B cell (primary cell): ENCODE measurements around the gene TMEM238. TPM values are rescaled to one million over a fixed set of nuclear protein-coding genes. Genes with fewer than 3 reads are reported as not detected.

Source experiments
- ATAC-seq: fragments of 200-7000 bp; cut with Tn5 transposase; one replicate; pipeline ENCODE4 v1.10.0; 2021; ENCODE audit warnings: low read depth, mild to moderate bottlenecking, moderate number of reproducible peaks, moderate library complexity
- CTCF ChIA-PET: fragments of 350-600 bp; sonication (Branson Sonifier 250); formaldehyde crosslinking; loops from one replicate; lab custom pipeline; 2021; ENCODE audit warnings: antibody characterized with exemption, inconsistent platforms; lab: Charles Lee
- POLR2A ChIA-PET: fragments of 350-600 bp; sonication (Branson Sonifier 250); formaldehyde crosslinking; loops from one replicate; lab custom pipeline; 2021; ENCODE audit warnings: antibody characterized with exemption; lab: Charles Lee
- DNase-seq: peaks from one replicate; pipeline ENCODE4 v3.0.0; 2013
- H2AFZ ChIP-seq: 2 replicates; pipeline ENCODE4 v1.6.1; 2012; ENCODE audit warnings: mild to moderate bottlenecking, low read depth, low read length; ENCODE audit not compliant: insufficient read depth, poor library complexity, severe bottlenecking
- H3K27ac ChIP-seq, 2 donors: 1 replicate in 1 of 2; 2 replicates in 1 of 2; pipeline ENCODE4 v1.5.1; 2012 to 2013; ENCODE audit warnings: low read length in 2 of 2, mild to moderate bottlenecking in 2 of 2, moderate library complexity in 1 of 2
- H3K27me3 ChIP-seq, 4 experiments: fragments of 200-600 bp in 1 of 4; sonication (generic) in 1 of 4; replicated peaks in 1 of 4; 1 replicate in 2 of 4; 2 replicates in 2 of 4; pipeline versions ENCODE4 v1.6.1 to v1.7.0; 2013 to 2016; ENCODE audit warnings: low read length in 3 of 4, mild to moderate bottlenecking in 2 of 4, mixed read lengths in 1 of 4, moderate library complexity in 1 of 4; ENCODE audit not compliant: insufficient read depth in 4 of 4, control insufficient read depth in 3 of 4; ENCODE audit errors: control extremely low read depth in 1 of 4
- H3K36me3 ChIP-seq, 2 experiments: replicated peaks in 1 of 2; 1 replicate in 1 of 2; 2 replicates in 1 of 2; pipeline versions ENCODE4 v1.6.1 to v1.7.1; 2013; ENCODE audit warnings: low read length in 1 of 2; ENCODE audit not compliant: insufficient read depth in 2 of 2, control insufficient read depth in 1 of 2; ENCODE audit errors: control extremely low read depth in 1 of 2, extremely low read depth in 1 of 2
- H3K4me1 ChIP-seq, 2 donors: fragments of 200-600 bp in 1 of 2; sonication (generic) in 1 of 2; 1 replicate in 1 of 2; 2 replicates in 1 of 2; pipeline versions ENCODE4 v1.5.1 to v1.6.1; 2013 to 2017; ENCODE audit warnings: low read length in 2 of 2; ENCODE audit not compliant: control insufficient read depth in 2 of 2, insufficient read depth in 2 of 2
- H3K4me2 ChIP-seq: replicated peaks from 2 replicates; pipeline ENCODE3; 2012; ENCODE audit warnings: mild to moderate bottlenecking, low read depth, low read length; ENCODE audit not compliant: poor library complexity, severe bottlenecking
- H3K4me3 ChIP-seq, 5 experiments: fragments of 200-600 bp in 1 of 5; sonication (generic) in 1 of 5; 1 replicate in 3 of 5; 2 replicates in 2 of 5; pipeline versions ENCODE4 v1.5.1 to v1.7.0; 2011 to 2016; ENCODE audit warnings: low read length in 4 of 5, mild to moderate bottlenecking in 4 of 5, low read depth in 2 of 5, control low read depth in 1 of 5, moderate library complexity in 1 of 5; ENCODE audit not compliant: insufficient read depth in 1 of 5; ENCODE audit errors: control extremely low read depth in 1 of 5, extremely low read depth in 1 of 5
- H3K79me2 ChIP-seq: fragments of 200-600 bp; sonication (generic); one replicate; pipeline ENCODE4 v1.6.0; 2016; ENCODE audit warnings: low read length; ENCODE audit not compliant: control insufficient read depth, insufficient read depth
- H3K9ac ChIP-seq: fragments of 200-600 bp; sonication (generic); 2 replicates; pipeline ENCODE4 v1.6.1; 2017; ENCODE audit warnings: mild to moderate bottlenecking, low read length, moderate library complexity
- H3K9me3 ChIP-seq, 3 donors: one replicate each; pipeline versions ENCODE4 v1.6.1 to v1.7.1; 2013; ENCODE audit warnings: low read length in 2 of 3; ENCODE audit not compliant: control insufficient read depth in 2 of 3, insufficient read depth in 1 of 3; ENCODE audit errors: control extremely low read depth in 1 of 3
- H4K20me1 ChIP-seq: 2 replicates; pipeline ENCODE4 v1.6.0; 2012; ENCODE audit warnings: mild to moderate bottlenecking, low read length; ENCODE audit not compliant: insufficient read depth, control insufficient read depth, poor library complexity, severe bottlenecking
- H3K27ac Mint-ChIP-seq: one replicate; pipeline ENCODE4 v1.8.0; 2021; ENCODE audit warnings: mixed read lengths
- H3K27me3 Mint-ChIP-seq: one replicate; pipeline ENCODE4 v1.8.0; 2021; ENCODE audit warnings: mixed read lengths
- H3K4me1 Mint-ChIP-seq: one replicate; pipeline ENCODE4 v1.8.0; 2021; ENCODE audit warnings: mixed read lengths
- H3K4me3 Mint-ChIP-seq: one replicate; pipeline ENCODE4 v1.8.0; 2021; ENCODE audit warnings: mixed read lengths
- H3K9me3 Mint-ChIP-seq: one replicate; pipeline ENCODE4 v1.8.0; 2022; ENCODE audit warnings: mixed read lengths; ENCODE audit not compliant: insufficient read depth
- EZH2 ChIP-seq: IDR thresholded peaks from 2 replicates; pipeline ENCODE4 v1.6.1; 2012; ENCODE audit warnings: borderline replicate concordance, low read depth, mild to moderate bottlenecking, moderate library complexity, low read length; ENCODE audit not compliant: insufficient read depth, poor library complexity, severe bottlenecking
- WGBS: methylation state at CpG from one replicate; pipeline ENCODE4 v1.1.5; 2013; ENCODE audit warnings: missing lambda C conversion rate; ENCODE audit not compliant: insufficient coverage; 5-methylcytosine and 5-hydroxymethylcytosine counted together
- intact Hi-C: fragments of 100-400 bp; cut with micrococcal nuclease; formaldehyde crosslinking; loops from one replicate; pipeline ENCODE4 v1.10.0; 2022
- polyA plus RNA-seq: library from polyadenylated mRNA; depleted of rRNA; stranded (reverse); fragments of >200 nt; gene quantifications from 2 replicates; pipeline ENCODE4 v1.2.3, GENCODE V29; 2012
- total RNA-seq, 2 donors: library from RNA; stranded (reverse); fragments of 120-200 nt in 1 of 2; gene quantifications; 1 replicate in 1 of 2; 2 replicates in 1 of 2; pipeline versions ENCODE4 v1.2.3 to v1.2.4, GENCODE V29; 2013 to 2022
- TF ChIP-seq, protein P1 (sequence below): fragments of 200-600 bp; IDR thresholded peaks from one replicate; pipeline ENCODE4 v1.8.0; 2022; ENCODE audit warnings: antibody characterized with exemption, mild to moderate bottlenecking

The TMEM238 gene
- total and polyA plus RNA-seq, 2 donors (not counting 1 experiment from before 2014, with no cell fraction given) = 0.76 to 4.7 TPM

DNA sequence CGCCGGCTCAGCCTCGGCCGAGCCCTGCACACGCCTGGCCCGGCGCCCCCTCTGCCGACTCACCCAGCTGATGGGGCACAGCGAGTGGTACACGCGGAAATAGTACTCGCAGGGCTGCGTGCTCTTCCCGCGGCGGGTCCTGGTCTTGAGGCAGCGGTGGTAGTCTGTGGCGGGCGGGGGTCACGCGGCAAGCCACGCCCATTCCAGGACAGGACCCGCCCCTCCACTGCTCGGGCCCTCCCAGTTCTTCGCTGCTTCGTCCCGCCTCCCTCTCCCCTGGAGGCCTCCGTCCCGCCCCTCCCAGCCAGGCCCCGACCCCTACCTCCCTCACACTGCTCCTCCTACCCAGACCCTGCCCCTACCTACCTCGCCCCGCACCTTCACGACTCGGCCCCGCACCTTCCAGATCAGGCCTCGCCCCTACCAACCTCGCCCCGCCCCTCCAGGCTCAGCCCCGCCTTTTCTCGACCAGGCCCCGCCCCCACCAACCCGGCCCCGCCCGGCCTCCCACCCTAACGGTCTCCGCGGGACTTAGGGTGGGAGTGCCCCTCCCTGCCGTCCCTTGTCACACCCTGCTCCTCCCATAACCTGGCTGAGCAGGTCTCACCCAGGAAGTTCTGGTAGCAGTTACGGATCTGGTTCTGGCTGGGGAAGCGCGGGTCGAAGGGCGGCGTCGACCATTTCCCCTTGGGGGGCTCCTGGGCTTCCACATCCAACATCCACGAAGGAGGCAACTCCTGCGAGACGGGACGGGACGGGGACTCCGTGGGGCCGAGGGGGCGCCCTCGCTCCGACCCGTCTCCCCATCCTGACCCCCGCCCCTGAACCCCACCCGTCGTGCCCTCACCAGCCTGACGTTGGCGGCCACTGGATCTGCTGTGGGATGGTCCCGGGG lies 30.0 kb downstream of the TMEM238 start:
- H3K27me3 ChIP-seq = peaks cover 0 to 60% (median 24%) of the 10 kb centered on the region in 4 experiments
- H3K36me3 ChIP-seq = no peaks in the 10 kb centered on the region
- peak overlapping the region; percentile 73 for H2AFZ ChIP-seq
- peaks cover 0 to 18% (median 0%) of the 10 kb centered on the region in 3 donors for H3K9me3 ChIP-seq
- H3K4me3 Mint-ChIP-seq = peak overlapping the region; percentile 82
- no peak overlapping the region for H3K27ac Mint-ChIP-seq
- peaks cover 23 to 29% of the 10 kb centered on the region in 2 donors for H3K4me1 ChIP-seq
- peak overlapping the region; percentile 45 for H3K9ac ChIP-seq
- TF ChIP-seq EZH2 = no peak
- TF ChIP-seq, protein P1, sequence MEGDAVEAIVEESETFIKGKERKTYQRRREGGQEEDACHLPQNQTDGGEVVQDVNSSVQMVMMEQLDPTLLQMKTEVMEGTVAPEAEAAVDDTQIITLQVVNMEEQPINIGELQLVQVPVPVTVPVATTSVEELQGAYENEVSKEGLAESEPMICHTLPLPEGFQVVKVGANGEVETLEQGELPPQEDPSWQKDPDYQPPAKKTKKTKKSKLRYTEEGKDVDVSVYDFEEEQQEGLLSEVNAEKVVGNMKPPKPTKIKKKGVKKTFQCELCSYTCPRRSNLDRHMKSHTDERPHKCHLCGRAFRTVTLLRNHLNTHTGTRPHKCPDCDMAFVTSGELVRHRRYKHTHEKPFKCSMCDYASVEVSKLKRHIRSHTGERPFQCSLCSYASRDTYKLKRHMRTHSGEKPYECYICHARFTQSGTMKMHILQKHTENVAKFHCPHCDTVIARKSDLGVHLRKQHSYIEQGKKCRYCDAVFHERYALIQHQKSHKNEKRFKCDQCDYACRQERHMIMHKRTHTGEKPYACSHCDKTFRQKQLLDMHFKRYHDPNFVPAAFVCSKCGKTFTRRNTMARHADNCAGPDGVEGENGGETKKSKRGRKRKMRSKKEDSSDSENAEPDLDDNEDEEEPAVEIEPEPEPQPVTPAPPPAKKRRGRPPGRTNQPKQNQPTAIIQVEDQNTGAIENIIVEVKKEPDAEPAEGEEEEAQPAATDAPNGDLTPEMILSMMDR = no peak
- H3K79me2 ChIP-seq = no peaks in the 10 kb centered on the region
- peak overlapping the region; percentile 27 to 51 (median 33) for H3K4me3 ChIP-seq
- ChIA-PET CTCF (interaction anchor here (0.9 kb wide), 1 partner anchor 213 kb away, joined by 4 read pairs; no protein-coding TSS in a partner anchor), POLR2A (no interaction called here)
- ATAC-seq (peak; percentile 89), DNase-seq (peak; percentile 83)
- peaks cover 23% of the 10 kb centered on the region for H3K4me1 Mint-ChIP-seq
- peak overlapping the region; percentile 79 for H3K4me2 ChIP-seq
- no peaks in the 10 kb centered on the region for H3K9me3 Mint-ChIP-seq
- intact Hi-C loops = loop anchor here (1.0 kb wide), 1 partner anchor 15 kb away; the partner anchor contains the start of gene KMT5C
- no peak overlapping the region for H3K27ac ChIP-seq
- WGBS = 3% methylated on average over 61 of the region's 72 CpGs
- no peaks in the 10 kb centered on the region for H4K20me1 ChIP-seq
- peaks cover 44% of the 10 kb centered on the region for H3K27me3 Mint-ChIP-seq

DNA sequence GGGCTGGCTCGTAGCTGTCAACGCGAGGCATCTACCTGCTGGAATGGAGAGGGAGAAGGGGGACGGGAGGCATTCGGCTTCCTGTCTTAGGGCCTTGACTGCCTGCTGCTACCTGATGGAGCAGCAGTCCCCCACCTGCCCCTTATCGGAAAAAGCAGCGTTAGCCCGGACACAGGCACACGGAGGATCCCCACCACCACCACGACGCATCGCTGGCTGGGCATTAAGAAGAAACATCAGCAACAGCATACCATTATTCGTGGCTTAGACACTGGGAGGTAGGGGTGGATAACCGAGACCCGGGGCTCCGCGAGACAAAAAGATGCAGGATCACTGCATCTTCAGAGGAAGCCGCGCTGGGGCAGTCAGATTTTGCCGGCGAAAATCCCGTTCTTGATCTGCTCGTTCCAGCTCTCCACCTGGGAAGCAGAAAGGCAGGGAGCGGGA lies 30.7 kb downstream of the TMEM238 start:
- H3K4me1 Mint-ChIP-seq = peaks cover 23% of the 10 kb centered on the region
- ATAC-seq (no peak), DNase-seq (peak; percentile 41)
- POLR2A ChIA-PET = no interaction called here
- H3K4me1 ChIP-seq = peaks cover 23 to 29% of the 10 kb centered on the region in 2 donors
- H3K9me3 Mint-ChIP-seq = no peaks in the 10 kb centered on the region
- H4K20me1 ChIP-seq = no peaks in the 10 kb centered on the region
- H3K4me3 ChIP-seq = peak overlapping the region; percentile 27 to 51 (median 33)
- no peak overlapping the region for H3K27ac ChIP-seq
- peaks cover 0 to 60% (median 24%) of the 10 kb centered on the region in 4 experiments for H3K27me3 ChIP-seq
- no peaks in the 10 kb centered on the region for H3K36me3 ChIP-seq
- CTCF ChIA-PET = interaction anchor here (0.9 kb wide), 1 partner anchor 212 kb away, joined by 4 read pairs; no protein-coding TSS in a partner anchor
- peak overlapping the region; percentile 73 for H2AFZ ChIP-seq
- peaks cover 44% of the 10 kb centered on the region for H3K27me3 Mint-ChIP-seq
- no peak overlapping the region for H3K27ac Mint-ChIP-seq
- peak overlapping the region; percentile 82 for H3K4me3 Mint-ChIP-seq
- 9% methylated on average over 18 of the region's 24 CpGs for WGBS
- H3K4me2 ChIP-seq = peak overlapping the region; percentile 79
- intact Hi-C loops = no loop called here
- H3K9ac ChIP-seq = peak overlapping the region; percentile 45
- no peaks in the 10 kb centered on the region for H3K79me2 ChIP-seq
- TF ChIP-seq, protein P1 = no peak
- no peak for TF ChIP-seq EZH2
- H3K9me3 ChIP-seq = peaks cover 0 to 18% (median 0%) of the 10 kb centered on the region in 3 donors
